H1 (cell line): ENCODE results near the gene RAMP1.

Experiments
- ATF3 ChIP-seq: IDR thresholded peaks from 2 replicates; pipeline ENCODE4 v1.6.1; 2011; ENCODE audit warnings: low read depth, mild to moderate bottlenecking, low read length; ENCODE audit not compliant: insufficient read depth
- CBX5 ChIP-seq: fragments of 300-800, 300-1000 bp; sonication (generic); IDR thresholded peaks from 2 replicates; pipeline ENCODE4 v1.7.1; 2016; ENCODE audit warnings: antibody characterized with exemption, low read length, low read depth
- EGR1 ChIP-seq: IDR thresholded peaks from 2 replicates; pipeline ENCODE4 v1.6.1; 2011; ENCODE audit warnings: low read depth, low read length, borderline replicate concordance
- EP300 ChIP-seq, 2 experiments: IDR thresholded peaks; 1 replicate in 1 of 2; 2 replicates in 1 of 2; pipeline ENCODE4 v1.6.1; 2011 to 2012; ENCODE audit warnings: low read depth in 2 of 2, low read length in 2 of 2, mild to moderate bottlenecking in 2 of 2, borderline replicate concordance in 1 of 2, inconsistent platforms in 1 of 2, moderate library complexity in 1 of 2
- JUND ChIP-seq: IDR thresholded peaks from 2 replicates; pipeline ENCODE4 v1.6.1; 2011; ENCODE audit warnings: mild to moderate bottlenecking, improper control_type of control experiment, low read length
- MAX ChIP-seq: IDR thresholded peaks from 2 replicates; pipeline ENCODE4 v1.6.1; 2012; ENCODE audit warnings: inconsistent platforms
- RAD21 ChIP-seq, 2 experiments: IDR thresholded peaks in 1 of 2; conservative IDR thresholded peaks in 1 of 2; 2 replicates each; pipeline ENCODE4 v1.6.1; 2011; ENCODE audit warnings: low read depth in 2 of 2, low read length in 2 of 2, improper control_type of control experiment in 1 of 2, inconsistent platforms in 1 of 2, mild to moderate bottlenecking in 1 of 2, moderate library complexity in 1 of 2
- RFX5 ChIP-seq: IDR thresholded peaks from 2 replicates; pipeline ENCODE4 v1.6.1; 2011; ENCODE audit warnings: low read depth, low read length, improper control_type of control experiment, borderline replicate concordance
- YY1 ChIP-seq: IDR thresholded peaks from 2 replicates; pipeline ENCODE4 v1.6.1; 2011; ENCODE audit warnings: low read depth, mild to moderate bottlenecking, low read length
- ZNF274 ChIP-seq: IDR thresholded peaks from 2 replicates; pipeline ENCODE4 v1.7.0; 2012; ENCODE audit warnings: low read length, borderline replicate concordance; ENCODE audit errors: extremely low read depth
- TF ChIP-seq, protein P1 (sequence below), 3 experiments: IDR thresholded peaks; 1 replicate in 2 of 3; 2 replicates in 1 of 3; pipeline versions ENCODE4 v1.5.1 to v1.6.1; 2011; ENCODE audit warnings: low read length in 3 of 3, mild to moderate bottlenecking in 3 of 3, inconsistent platforms in 2 of 3, low read depth in 1 of 3, moderate library complexity in 1 of 3; ENCODE audit not compliant: insufficient read depth in 1 of 3; ENCODE audit errors: control extremely low read depth in 1 of 3
- TF ChIP-seq, protein P2 (sequence below): IDR thresholded peaks from 2 replicates; pipeline ENCODE4 v1.6.1; 2011; ENCODE audit warnings: low read length, improper control_type of control experiment

DNA sequence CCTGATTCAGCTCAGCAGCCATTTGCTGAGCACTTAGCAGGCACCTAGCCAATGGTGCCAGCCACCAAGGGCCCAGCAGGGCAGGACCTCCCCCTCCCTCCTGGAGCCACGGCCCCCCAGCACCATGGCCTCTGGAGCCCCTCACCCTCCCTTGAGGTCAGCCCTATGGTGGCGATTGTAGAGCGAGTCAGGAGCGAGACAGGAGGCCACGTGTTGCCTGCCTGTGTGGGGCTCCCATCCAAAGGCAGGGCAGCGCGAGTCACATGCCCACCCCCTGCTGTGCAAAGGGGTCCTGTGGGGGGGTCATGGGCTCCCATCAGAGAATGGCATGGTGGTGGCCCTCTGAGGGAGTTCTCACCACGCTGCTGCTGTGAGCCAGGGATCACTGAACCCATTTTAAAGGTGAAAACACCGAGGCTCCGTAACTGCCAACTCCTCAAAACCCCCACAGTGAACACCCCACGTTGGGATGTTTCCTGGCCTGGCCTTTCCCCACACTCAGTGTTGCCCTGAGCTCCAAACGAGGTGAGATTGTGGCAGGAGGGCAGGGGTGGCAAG, 35.6 kb downstream of the RAMP1 start:
- TF ChIP-seq MAX (no peak), RAD21 (IDR thresholded peaks at IDR 0.05 in 1 of 2, conservative IDR thresholded peaks at IDR 0.05 in 1 of 2; ENCODE audit: low read depth in 2 of 2, low read length in 2 of 2) (no peak), YY1 (no peak), JUND (no peak), EP300 (IDR thresholded peaks at IDR 0.05; ENCODE audit: borderline replicate concordance in 1 of 2, low read depth in 2 of 2, low read length in 2 of 2) (no peak), RFX5 (no peak), CBX5 (no peak), ATF3 (no peak), EGR1 (no peak), ZNF274 (no peak)
- TF ChIP-seq, protein P1, sequence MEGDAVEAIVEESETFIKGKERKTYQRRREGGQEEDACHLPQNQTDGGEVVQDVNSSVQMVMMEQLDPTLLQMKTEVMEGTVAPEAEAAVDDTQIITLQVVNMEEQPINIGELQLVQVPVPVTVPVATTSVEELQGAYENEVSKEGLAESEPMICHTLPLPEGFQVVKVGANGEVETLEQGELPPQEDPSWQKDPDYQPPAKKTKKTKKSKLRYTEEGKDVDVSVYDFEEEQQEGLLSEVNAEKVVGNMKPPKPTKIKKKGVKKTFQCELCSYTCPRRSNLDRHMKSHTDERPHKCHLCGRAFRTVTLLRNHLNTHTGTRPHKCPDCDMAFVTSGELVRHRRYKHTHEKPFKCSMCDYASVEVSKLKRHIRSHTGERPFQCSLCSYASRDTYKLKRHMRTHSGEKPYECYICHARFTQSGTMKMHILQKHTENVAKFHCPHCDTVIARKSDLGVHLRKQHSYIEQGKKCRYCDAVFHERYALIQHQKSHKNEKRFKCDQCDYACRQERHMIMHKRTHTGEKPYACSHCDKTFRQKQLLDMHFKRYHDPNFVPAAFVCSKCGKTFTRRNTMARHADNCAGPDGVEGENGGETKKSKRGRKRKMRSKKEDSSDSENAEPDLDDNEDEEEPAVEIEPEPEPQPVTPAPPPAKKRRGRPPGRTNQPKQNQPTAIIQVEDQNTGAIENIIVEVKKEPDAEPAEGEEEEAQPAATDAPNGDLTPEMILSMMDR (IDR thresholded peaks at IDR 0.05; ENCODE audit: control extremely low read depth in 1 of 3, insufficient read depth in 1 of 3, low read depth in 1 of 3, low read length in 3 of 3) = no peak
- TF ChIP-seq, protein P2, sequence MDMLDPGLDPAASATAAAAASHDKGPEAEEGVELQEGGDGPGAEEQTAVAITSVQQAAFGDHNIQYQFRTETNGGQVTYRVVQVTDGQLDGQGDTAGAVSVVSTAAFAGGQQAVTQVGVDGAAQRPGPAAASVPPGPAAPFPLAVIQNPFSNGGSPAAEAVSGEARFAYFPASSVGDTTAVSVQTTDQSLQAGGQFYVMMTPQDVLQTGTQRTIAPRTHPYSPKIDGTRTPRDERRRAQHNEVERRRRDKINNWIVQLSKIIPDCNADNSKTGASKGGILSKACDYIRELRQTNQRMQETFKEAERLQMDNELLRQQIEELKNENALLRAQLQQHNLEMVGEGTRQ = no peak
